ENCODE results near the gene ATF7.

GRCh38 chr12:53631721-53632120, 5.5 kb upstream of the ATF7 start:
- TF ChIP-seq CTCF (conservative IDR thresholded peaks at IDR 0.05 in 1 of 2, IDR thresholded peaks at IDR 0.05 in 1 of 2; ENCODE audit: low read depth in 1 of 2, low read length in 2 of 2) (no peak), EZH2 (IDR thresholded peaks at IDR 0.05; ENCODE audit: low read length, missing control alignments) (no peak)
